VCaP (cell line): ENCODE results near the gene P4HB.

Experiments used
- H3K27ac ChIP-seq: fragments of 450-650 bp; 2 replicates; pipeline ENCODE4 v1.5.1; 2017
- TF ChIP-seq, protein P1 (sequence below): fragments of 450-650 bp; conservative IDR thresholded peaks from 2 replicates; pipeline ENCODE4 v1.5.1; 2017; ENCODE audit warnings: mild to moderate bottlenecking, moderate library complexity

Gene P4HB

DNA sequence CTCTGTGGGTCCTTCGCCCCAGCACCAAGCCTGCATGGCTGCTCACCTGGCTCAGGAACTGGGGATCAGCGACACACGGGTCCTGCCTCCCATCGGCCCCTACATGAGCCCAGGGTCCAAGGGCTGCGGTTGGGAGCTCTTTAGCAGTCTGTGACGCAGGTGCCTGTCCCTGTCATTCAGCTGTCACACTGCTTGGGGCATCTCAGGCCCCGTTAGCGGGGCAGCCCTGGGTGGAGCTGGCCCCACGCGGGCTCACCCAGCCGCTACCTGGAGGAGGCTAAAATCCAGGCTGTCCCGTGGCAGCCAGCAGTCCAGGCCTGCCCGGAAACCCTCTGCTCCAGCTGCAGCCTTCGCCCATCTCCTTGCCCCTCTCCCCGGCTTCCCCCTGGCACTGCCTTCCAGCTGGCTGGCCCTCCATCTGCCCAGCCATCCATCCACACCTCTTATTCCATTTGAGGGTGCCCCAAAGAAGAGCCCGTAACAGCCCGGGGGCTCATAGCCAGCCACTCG, 53.1 kb downstream of the P4HB start:
- no peak overlapping the region for H3K27ac ChIP-seq
- TF ChIP-seq, protein P1, sequence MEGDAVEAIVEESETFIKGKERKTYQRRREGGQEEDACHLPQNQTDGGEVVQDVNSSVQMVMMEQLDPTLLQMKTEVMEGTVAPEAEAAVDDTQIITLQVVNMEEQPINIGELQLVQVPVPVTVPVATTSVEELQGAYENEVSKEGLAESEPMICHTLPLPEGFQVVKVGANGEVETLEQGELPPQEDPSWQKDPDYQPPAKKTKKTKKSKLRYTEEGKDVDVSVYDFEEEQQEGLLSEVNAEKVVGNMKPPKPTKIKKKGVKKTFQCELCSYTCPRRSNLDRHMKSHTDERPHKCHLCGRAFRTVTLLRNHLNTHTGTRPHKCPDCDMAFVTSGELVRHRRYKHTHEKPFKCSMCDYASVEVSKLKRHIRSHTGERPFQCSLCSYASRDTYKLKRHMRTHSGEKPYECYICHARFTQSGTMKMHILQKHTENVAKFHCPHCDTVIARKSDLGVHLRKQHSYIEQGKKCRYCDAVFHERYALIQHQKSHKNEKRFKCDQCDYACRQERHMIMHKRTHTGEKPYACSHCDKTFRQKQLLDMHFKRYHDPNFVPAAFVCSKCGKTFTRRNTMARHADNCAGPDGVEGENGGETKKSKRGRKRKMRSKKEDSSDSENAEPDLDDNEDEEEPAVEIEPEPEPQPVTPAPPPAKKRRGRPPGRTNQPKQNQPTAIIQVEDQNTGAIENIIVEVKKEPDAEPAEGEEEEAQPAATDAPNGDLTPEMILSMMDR = no peak

DNA sequence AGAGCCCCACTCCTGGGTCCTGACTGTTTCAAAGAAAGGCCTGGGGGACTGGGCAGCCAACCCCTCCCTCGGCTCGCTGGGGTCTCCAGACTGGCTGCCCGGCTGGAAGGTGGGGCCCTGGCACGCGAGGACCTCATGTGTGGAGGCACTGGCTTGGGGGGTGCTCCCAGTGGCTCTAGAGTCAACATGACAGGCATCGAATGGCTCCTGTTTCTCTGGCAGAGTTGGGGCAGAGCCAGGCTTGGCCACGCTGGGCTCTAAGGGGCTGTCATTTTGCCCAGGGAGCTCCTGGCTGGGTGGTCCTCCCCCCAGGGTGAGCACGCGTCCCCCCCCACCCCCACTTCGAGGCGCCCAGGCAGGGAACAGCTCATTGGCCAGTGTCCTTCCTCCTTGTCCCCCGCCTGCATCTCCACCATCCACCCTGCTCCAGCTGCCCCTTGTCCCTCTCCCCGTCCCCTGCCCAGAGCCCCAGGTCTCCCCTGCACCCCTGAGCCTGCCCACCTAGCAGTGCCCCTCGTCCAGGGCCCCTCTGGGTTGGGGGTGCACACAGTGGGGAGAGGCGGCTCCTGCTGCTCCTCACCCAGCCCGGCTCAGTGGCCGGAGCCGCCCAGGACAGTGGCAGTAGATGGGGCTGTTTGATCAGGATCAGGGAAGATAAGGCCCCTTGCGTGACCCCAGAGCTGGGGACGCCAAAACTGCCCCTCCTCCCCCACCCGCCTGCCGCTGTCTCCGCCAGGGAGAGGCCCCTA, 53.7 kb downstream of the P4HB start:
- TF ChIP-seq, protein P1 = no peak

DNA sequence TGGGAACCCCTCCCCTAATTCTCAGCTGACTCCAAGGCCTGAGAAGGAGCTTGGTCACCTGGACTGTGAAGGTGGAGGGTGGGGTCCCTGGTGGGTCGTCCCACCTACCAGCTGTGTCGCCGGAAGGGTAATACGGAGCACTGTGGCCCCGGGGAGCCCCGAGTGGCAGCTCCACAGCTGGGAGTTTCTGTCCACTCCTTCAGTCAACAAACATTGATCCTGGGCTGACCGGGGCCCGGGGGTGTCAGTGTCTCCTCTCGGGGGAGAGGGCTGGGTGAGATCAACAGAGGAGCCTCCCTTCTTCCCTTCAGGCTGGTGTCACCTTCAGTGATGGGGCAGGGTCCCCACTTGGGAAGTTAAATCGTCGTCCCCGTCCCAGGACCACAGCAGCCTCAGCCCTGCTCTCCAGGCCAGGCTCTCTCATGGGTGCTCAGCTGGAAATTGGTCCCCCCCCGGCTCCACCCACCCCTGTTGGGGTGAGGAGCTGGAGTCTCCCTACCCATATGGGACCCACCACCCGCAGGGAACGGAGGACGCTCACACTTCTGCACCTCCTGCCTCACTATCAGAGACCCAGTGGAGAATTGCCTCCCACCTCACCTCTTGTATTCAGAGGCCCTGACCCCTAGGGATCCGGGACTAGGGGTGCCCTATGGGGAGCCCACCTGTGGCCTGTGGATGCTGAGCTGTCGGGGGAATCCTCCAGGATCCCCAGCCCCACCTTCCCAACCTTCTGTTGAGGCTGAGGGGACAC, 54.5 kb downstream of the P4HB start:
- TF ChIP-seq, protein P1 = no peak
- no peak overlapping the region for H3K27ac ChIP-seq

More for the DNA sequence above, 53.7 kb downstream of the P4HB start:
- H3K27ac ChIP-seq = no peak overlapping the region

DNA sequence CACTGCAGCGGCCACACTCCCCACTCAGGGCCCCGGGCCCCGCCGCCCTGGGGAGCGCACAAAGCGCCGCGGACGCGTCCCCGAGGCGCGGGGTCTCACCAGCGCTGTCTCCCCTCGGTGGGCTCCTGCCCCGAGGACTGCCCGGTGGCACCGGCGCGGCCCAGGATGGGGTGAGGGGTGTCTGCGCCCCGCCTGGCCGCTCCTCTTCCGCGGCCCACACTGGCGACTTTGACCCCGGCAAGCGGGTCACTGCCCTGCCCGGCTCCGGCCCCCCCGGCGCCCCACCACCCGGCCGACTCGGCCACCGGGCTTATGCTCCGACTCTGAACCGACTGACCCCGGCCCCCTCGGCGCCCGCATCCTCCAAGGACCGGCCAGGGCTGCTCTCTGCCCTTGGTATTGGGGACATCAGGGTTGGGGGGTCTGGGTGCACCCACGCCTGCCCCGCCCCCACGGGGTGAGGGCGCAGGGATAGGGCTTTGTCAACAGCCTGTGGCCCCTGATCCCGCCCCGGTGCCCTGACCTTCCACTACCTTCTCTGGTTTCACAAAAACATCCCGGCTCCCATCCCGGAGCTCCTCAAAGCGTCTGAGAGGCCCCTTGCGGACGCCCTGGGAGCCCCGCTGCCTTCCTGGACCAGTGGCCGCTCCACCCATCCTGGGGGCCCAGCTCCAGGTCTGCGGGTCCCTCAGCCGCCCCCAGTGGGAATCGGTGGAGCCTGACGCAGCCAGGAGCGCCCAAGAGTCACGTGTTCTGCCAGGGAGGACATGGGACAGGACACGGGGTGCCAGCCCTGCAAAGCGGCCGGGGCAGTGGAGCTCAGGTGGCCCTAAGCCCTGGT, 55.6 kb downstream of the P4HB start:
- TF ChIP-seq, protein P1 = no peak
- H3K27ac ChIP-seq = no peak overlapping the region

DNA sequence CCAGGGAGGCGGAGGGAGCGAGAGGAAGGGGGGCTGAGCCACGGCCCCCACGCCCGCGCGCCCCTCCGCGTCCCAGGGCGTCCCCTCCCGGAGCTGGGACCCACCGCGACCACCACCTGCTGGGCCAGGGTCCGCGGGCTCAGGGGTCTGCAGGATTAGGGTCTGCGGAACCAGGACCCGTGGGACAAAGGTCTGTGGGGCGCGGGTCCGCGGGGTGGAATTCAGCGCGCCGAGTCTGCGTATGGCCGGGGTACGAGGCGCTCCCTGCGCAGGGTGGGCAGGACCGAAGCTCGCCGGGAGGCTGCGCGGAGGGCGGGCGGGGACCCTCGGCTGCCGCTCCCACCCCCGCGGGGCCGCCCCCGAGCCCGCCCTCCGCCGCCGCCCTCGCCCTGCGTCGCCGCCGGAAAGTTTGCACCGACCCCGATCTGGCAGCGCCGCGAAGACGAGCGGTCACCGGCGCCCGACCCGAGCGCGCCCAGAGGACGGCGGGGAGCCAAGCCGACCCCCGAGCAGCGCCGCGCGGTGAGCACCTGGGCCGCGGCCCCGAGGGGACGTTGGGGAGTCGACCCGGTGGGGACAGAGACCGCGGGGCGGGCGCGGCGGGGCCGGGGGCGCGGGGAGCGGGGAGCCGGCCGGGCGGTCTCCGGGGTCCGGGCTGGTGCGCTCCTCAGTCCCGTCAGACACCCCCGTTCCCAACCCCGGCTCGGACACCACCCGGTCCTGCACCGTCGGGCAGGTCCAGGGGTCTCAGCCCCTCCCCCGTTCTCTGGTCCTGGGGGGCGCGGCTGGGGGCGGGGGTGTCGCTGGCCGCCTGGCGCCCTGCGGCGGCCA, 56.4 kb downstream of the P4HB start, which contains the start of gene GCGR:
Gene GCGR, plus strand, starts transcription at position 423 of the 831 bp plus-strand sequence. CDS start 4,869 bp downstream, outside the sequence.
- no peak within 1 kb of the TSS for H3K27ac ChIP-seq
- TF ChIP-seq, protein P1 = no peak

DNA sequence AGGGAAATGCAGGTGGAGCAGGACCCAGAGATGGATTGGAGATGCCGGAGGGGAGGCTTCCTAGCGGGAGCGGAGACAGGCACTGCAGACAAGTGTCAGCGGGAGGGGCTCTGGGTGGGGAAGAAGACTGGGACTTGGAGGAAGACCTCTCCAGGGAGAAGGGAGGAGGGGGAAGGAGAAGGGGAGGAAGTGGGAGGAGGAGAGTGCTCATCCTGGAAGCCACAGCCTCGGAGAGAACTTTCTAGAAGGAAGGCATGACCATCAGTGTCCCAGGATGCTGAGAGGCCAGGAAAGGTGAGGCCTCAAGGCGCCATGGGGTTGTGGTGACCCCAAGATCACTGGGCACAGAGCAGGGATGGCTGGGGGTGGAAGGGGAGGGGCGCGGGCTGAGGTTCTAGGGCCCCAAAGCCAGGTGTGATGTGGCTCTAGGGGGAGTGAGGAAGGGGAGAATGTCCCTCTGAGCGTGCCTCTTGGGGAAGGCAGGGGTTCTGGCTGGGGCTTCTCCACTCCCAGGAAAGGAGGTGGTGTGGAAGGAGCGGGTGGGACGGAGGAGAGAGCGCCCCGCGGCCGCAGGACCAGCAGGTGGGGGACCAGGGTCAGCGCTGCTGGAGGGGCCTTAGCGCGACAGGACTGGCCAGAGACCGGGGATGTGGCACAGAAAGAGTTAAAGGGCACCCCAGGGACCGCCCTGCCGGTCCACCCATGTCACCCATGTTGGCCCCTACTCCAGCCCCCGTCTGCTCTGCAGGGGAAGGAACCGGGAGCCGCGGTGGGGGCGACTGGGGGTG, 57.3 kb downstream of the P4HB start:
- TF ChIP-seq, protein P1 = no peak
- no peak overlapping the region for H3K27ac ChIP-seq
